HG03064 (cell line): Measurements from ENCODE around the gene ARMC6.
"Not testable (repeated sequence)": the region's sequence is repeated elsewhere in the genome, so short reads cannot be mapped to it uniquely, and the experiment has no call there.

ENCODE experiments used
- ATAC-seq: cut with Tn5 transposase; IDR thresholded peaks from one replicate; pipeline ENCODE4 v1.9.1; 2021; ENCODE audit warnings: low read depth; ENCODE audit not compliant: unreplicated experiment

ARMC6 gene

DNA sequence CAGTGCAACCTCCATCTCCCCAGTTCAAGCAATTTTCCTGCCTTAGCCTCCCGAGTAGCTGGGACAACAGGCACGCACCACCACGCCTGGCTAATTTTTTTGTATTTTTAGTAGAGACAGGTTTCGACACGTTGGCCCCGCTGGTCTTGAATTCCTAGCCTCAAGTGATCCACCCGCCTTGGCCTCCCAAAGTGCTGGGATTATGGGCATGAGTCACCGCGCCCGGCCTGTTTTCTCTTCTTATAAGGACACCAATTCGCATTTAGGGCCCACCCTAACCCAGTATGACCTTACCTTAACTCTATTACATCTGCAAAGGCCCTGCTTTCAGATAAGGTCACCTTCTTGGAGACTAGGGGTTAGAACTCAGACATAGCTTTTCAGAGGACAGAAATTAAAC lies 69.8 kb downstream of the ARMC6 start:
- ATAC-seq: no peak

DNA sequence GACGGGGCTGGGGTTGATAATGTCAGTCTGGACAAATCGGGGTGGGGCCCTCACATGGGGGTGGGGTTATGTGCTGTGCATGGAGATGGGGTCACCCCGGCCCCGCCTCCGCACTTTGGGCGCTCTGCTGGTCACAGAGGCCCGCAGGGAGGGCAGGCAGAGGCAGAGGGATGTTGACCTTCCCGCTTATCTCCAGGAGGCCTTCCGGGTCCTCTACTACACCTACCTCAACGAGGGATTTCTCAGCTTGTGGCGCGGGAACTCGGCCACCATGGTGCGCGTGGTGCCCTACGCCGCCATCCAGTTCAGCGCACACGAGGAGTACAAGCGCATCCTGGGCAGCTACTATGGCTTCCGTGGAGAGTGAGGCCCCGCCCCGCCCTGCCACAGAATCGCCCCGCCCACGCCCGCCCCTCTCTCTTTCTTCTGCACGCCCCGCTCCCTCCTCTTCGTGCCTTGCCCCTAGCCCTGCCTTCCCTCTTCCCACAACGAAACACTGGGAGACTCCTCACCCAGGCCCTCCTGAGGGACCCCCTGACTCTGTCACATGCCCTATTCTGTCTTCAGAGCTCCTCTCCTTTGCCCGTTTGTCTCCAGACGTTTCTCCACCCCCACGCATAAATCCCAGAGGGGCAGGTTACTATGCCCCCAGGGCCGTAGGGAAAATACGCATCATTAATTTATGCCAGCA lies 72.1 kb downstream of the ARMC6 start:
- no peak for ATAC-seq

DNA sequence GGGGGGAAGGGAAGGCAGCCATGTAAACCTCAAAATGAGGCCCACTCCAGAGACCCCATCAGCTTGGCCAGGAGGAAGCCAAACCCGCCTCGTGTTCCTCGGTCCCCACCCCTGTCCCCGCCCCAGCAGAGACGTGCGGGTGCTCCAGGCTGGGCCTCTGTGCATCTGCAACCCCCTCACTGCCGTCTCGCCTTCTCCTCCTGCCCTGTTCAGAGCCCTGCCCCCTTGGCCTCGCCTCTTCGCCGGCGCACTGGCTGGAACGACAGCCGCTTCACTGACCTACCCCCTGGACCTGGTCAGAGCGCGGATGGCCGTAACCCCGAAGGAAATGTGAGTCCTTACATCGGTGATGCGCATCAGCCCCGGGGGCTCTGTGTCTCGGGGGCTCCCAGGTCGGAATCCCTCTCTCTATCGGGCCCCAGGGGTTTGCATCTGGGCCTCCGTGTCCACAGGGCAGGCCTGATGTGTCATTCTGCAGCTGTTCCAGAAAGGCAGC lies 72.7 kb downstream of the ARMC6 start:
- ATAC-seq: no peak

DNA sequence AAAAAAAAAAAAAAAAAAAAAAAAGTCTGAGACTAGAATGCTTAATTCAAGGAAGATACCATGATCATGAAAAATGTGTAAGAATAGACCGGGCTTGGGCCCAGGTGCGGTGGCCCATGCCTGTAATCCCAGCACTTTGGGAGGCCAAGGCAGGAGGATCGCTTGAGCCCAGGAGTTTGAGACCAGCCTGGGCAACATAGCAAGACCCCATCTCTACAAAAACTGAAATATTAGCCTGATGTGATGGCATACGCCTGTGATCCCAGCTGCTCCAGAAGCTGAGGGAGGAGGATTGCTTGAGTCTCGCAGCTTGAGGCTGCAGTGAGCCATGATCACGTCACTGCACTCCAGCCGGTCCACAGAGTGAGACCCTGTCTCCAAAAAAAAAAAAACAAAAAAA lies 73.5 kb downstream of the ARMC6 start:
- not testable (repeated sequence) for ATAC-seq

DNA sequence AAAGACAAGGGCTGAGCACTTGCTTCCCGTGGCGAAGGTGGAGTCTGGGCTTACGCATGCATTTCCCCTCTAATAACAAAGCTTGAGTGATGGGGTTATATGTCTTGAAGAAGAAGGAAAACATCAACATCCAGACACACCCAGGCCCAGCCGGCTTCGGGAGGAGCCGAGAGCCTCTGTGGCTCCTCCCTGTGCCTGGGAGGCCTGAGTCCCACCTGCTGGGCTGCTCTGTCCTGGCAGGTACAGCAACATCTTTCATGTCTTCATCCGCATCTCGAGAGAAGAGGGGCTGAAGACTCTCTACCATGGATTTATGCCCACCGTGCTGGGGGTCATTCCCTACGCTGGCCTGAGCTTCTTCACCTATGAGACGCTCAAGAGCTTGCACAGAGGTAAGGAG lies 74.3 kb downstream of the ARMC6 start:
- no peak for ATAC-seq
